H9 (cell line): Measurements from ENCODE around the gene IL12RB1. TPM values are rescaled to one million over a fixed set of nuclear protein-coding genes. Genes with fewer than 3 reads are reported as not detected.

Experiments
- DNase-seq: peaks from one replicate; pipeline ENCODE4 v3.0.0-alpha.2; 2017
- H2AFZ ChIP-seq: one replicate; pipeline ENCODE4 v1.6.1; 2013; ENCODE audit warnings: mild to moderate bottlenecking, low read length, control low read depth, moderate library complexity
- H2AK5ac ChIP-seq: 2 replicates; pipeline ENCODE4 v1.6.1; 2013; ENCODE audit warnings: low read length, control low read depth, mixed read lengths; ENCODE audit not compliant: insufficient read length
- H2BK120ac ChIP-seq: one replicate; pipeline ENCODE4 v1.6.1; 2013; ENCODE audit warnings: low read depth, mild to moderate bottlenecking, low read length, control low read depth, inconsistent platforms; ENCODE audit not compliant: poor library complexity, severe bottlenecking
- H2BK12ac ChIP-seq: 2 replicates; pipeline ENCODE4 v1.6.1; 2013; ENCODE audit warnings: low read length, control low read depth, mixed read lengths, low read depth; ENCODE audit not compliant: insufficient read length
- H2BK15ac ChIP-seq: 2 replicates; pipeline ENCODE4 v1.6.1; 2013; ENCODE audit warnings: low read depth, low read length, control low read depth
- H2BK20ac ChIP-seq: one replicate; pipeline ENCODE4 v1.6.1; 2013; ENCODE audit warnings: low read depth, mild to moderate bottlenecking, low read length, control low read depth, inconsistent platforms; ENCODE audit not compliant: poor library complexity, severe bottlenecking
- H2BK5ac ChIP-seq: 2 replicates; pipeline ENCODE4 v1.6.1; 2013; ENCODE audit warnings: low read length, control low read depth, mixed read lengths; ENCODE audit not compliant: insufficient read length
- H3K14ac ChIP-seq: 2 replicates; pipeline ENCODE4 v1.6.1; 2013; ENCODE audit warnings: low read length, control low read depth; ENCODE audit not compliant: insufficient read depth
- H3K18ac ChIP-seq: 2 replicates; pipeline ENCODE4 v1.6.1; 2013; ENCODE audit warnings: low read depth, mild to moderate bottlenecking, mixed read lengths, low read length, control low read depth; ENCODE audit not compliant: insufficient read length
- H3K23ac ChIP-seq: 2 replicates; pipeline ENCODE4 v1.6.1; 2013; ENCODE audit warnings: low read length, control low read depth, mixed read lengths, low read depth; ENCODE audit not compliant: insufficient read length
- H3K23me2 ChIP-seq: 2 replicates; pipeline ENCODE4 v1.6.1; 2013; ENCODE audit warnings: low read depth, mild to moderate bottlenecking, mixed read lengths, low read length, control low read depth; ENCODE audit not compliant: insufficient read length, poor library complexity, severe bottlenecking
- H3K27ac ChIP-seq: 2 replicates; pipeline ENCODE4 v1.5.1; 2013; ENCODE audit warnings: low read length, control low read depth, mixed read lengths, low read depth; ENCODE audit not compliant: insufficient read length
- H3K27me3 ChIP-seq: 2 replicates; pipeline ENCODE4 v1.6.1; 2013; ENCODE audit warnings: low read length, control low read depth, inconsistent platforms; ENCODE audit not compliant: insufficient read depth
- H3K4ac ChIP-seq: 2 replicates; pipeline ENCODE4 v1.6.1; 2013; ENCODE audit warnings: low read depth, mild to moderate bottlenecking, control low read depth, inconsistent platforms, low read length, moderate library complexity
- H3K4me1 ChIP-seq: 2 replicates; pipeline ENCODE4 v1.6.1; 2013; ENCODE audit warnings: low read length, control low read depth, inconsistent platforms; ENCODE audit not compliant: insufficient read depth
- H3K4me2 ChIP-seq: 2 replicates; pipeline ENCODE4 v1.6.1; 2013; ENCODE audit warnings: low read length, control low read depth, mixed read lengths; ENCODE audit not compliant: insufficient read length, insufficient read depth
- H3K56ac ChIP-seq: 2 replicates; pipeline ENCODE4 v1.6.1; 2013; ENCODE audit warnings: low read depth, mild to moderate bottlenecking, mixed read lengths, low read length, control low read depth; ENCODE audit not compliant: insufficient read length
- H3K79me1 ChIP-seq: 2 replicates; pipeline ENCODE4 v1.6.1; 2013; ENCODE audit warnings: low read depth, mild to moderate bottlenecking, moderate library complexity, low read length, control low read depth, inconsistent platforms; ENCODE audit not compliant: insufficient read depth, poor library complexity, severe bottlenecking
- H3K79me2 ChIP-seq: 2 replicates; pipeline ENCODE4 v1.6.1; 2013; ENCODE audit warnings: low read length, control low read depth, inconsistent platforms; ENCODE audit not compliant: insufficient read depth
- H3K9ac ChIP-seq: 2 replicates; pipeline ENCODE4 v1.6.1; 2013; ENCODE audit warnings: low read length, control low read depth, mixed read lengths; ENCODE audit not compliant: insufficient read length; ENCODE audit errors: extremely low read depth
- H3K9me3 ChIP-seq: one replicate; pipeline ENCODE4 v1.6.1; 2013; ENCODE audit warnings: low read depth, low read length, inconsistent platforms; ENCODE audit not compliant: control insufficient read depth
- H3T11ph ChIP-seq: one replicate; pipeline ENCODE4 v1.6.1; 2013; ENCODE audit warnings: mild to moderate bottlenecking, low read length, control low read depth, inconsistent platforms
- H4K20me1 ChIP-seq: one replicate; pipeline ENCODE4 v1.6.1; 2013; ENCODE audit not compliant: control insufficient read depth, insufficient read length, insufficient read depth
- H4K5ac ChIP-seq: 2 replicates; pipeline ENCODE4 v1.6.1; 2013; ENCODE audit warnings: low read depth, mild to moderate bottlenecking, mixed read lengths, low read length, control low read depth; ENCODE audit not compliant: insufficient read length
- H4K8ac ChIP-seq: replicated peaks from 2 replicates; pipeline ENCODE4 v1.6.1; 2013; ENCODE audit warnings: low read length, control low read depth, mixed read lengths, low read depth; ENCODE audit not compliant: insufficient read length
- H4K91ac ChIP-seq: 2 replicates; pipeline ENCODE4 v1.6.1; 2013; ENCODE audit warnings: low read depth, mild to moderate bottlenecking, moderate library complexity, mixed read lengths, low read length, control low read depth; ENCODE audit not compliant: insufficient read length
- H3K27ac Mint-ChIP-seq, 3 experiments: 2 replicates in 2 of 3; 3 replicates in 1 of 3; pipeline ENCODE4 v1.8.0; 2020 to 2021; ENCODE audit warnings: mixed read lengths in 3 of 3, mild to moderate bottlenecking in 1 of 3, moderate library complexity in 1 of 3
- H3K27me3 Mint-ChIP-seq: 2 replicates; pipeline ENCODE4 v1.8.0; 2021; ENCODE audit warnings: low read depth, mild to moderate bottlenecking, moderate library complexity, mixed read lengths
- H3K36me3 Mint-ChIP-seq, 3 experiments: 2 replicates in 2 of 3; 3 replicates in 1 of 3; pipeline ENCODE4 v1.8.0; 2020 to 2021; ENCODE audit warnings: low read depth in 3 of 3, mixed read lengths in 3 of 3; ENCODE audit not compliant: insufficient read depth in 1 of 3
- H3K4me1 Mint-ChIP-seq, 2 experiments: 2 replicates each; pipeline ENCODE4 v1.8.0; 2020; ENCODE audit warnings: mixed read lengths in 2 of 2
- H3K4me3 Mint-ChIP-seq, 2 experiments: 2 replicates in 1 of 2; 3 replicates in 1 of 2; pipeline ENCODE4 v1.8.0; 2020 to 2021; ENCODE audit warnings: mild to moderate bottlenecking in 2 of 2, mixed read lengths in 2 of 2, moderate library complexity in 1 of 2
- H3K9me3 Mint-ChIP-seq, 2 experiments: 2 replicates in 1 of 2; 3 replicates in 1 of 2; pipeline ENCODE4 v1.8.0; 2020; ENCODE audit warnings: mild to moderate bottlenecking in 2 of 2, mixed read lengths in 2 of 2, moderate library complexity in 1 of 2
- WGBS: extraction: QIAGEN DNeasy Blood & Tissue Kit; methylation state at CpG from one replicate; pipeline ENCODE4 v1.1.7; 2013; ENCODE audit warnings: missing lambda C conversion rate, low lambda C conversion rate, mixed read lengths; ENCODE audit not compliant: insufficient read length; ENCODE audit errors: extremely low coverage; 5-methylcytosine and 5-hydroxymethylcytosine counted together
- long read RNA-seq: library from polyadenylated mRNA; unstranded; transcript quantifications from one replicate; pipeline ENCODE4 v2.0.0, GENCODE V29; 2020
- total RNA-seq: library from RNA; stranded (reverse); gene quantifications from 2 replicates; pipeline ENCODE4 v1.2.1, GENCODE V29; 2021
- TF ChIP-seq, protein P1 (sequence below): fragments of 200-600 bp; sonication (generic); conservative IDR thresholded peaks from 3 replicates; pipeline ENCODE4 v1.8.0; 2021; ENCODE audit warnings: antibody characterized with exemption, mild to moderate bottlenecking

IL12RB1 gene
- not detected in 2 replicates for total RNA-seq
- long read RNA-seq: 0 reads

DNA sequence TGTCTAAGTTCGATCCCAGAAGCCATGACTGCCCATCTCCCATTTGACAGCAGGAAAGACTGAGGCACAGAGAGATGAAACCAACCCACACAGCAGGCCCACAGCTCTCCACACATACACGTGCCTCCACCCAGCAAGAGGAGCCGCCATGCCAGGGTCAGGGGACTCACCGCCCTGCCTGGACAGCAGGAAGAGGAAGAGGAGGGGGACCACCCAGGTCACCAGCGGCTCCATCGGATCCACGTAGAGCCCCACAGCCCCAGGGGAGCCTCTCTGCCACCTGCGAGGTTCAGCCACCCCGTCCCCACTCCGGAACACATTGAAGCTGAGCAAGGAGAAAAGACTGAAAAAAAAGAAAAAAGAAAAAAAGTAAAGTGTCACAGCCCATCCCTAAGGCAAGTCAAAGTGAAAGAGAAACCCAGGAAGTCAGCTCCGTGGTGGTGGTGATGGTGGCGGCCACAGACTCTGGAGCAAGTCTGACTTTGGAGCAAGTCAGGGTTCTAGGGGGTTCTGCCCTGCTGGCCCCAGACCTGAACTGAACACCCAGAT is at the start of gene IL12RB1:
TSS of gene IL12RB1 (minus strand) at position 345 of the 549 bp plus-strand sequence. CDS start at position 234, 111 bp downstream.
- Mint-ChIP-seq H3K27ac (no peak within 1 kb of the TSS), H3K9me3 (peaks cover 4 to 8% of the 10 kb centered on the region in 2 experiments; a peak in 3 of 5 replicates), H3K36me3 (no peaks in the 10 kb centered on the region), H3K4me3 (no peak within 1 kb of the TSS), H3K4me1 (no peaks in the 10 kb centered on the region), H3K27me3 (peaks cover 9% of the 10 kb centered on the region)
- Histone ChIP-seq H3K79me1 (no peaks in the 10 kb centered on the region), H2BK12ac (no peak within 1 kb of the TSS), H2AK5ac (no peak within 1 kb of the TSS), H3K56ac (no peak within 1 kb of the TSS), H3K27me3 (no peaks in the 10 kb centered on the region), H2BK120ac (no peak within 1 kb of the TSS), H2BK5ac (no peak within 1 kb of the TSS), H3K79me2 (no peaks in the 10 kb centered on the region), H3K4ac (no peak within 1 kb of the TSS), H3K23ac (no peak within 1 kb of the TSS), H3K23me2 (no peaks in the 10 kb centered on the region), H2BK20ac (no peak within 1 kb of the TSS), H3K14ac (no peak within 1 kb of the TSS), H3K4me1 (no peaks in the 10 kb centered on the region), H4K91ac (no peak within 1 kb of the TSS), H2BK15ac (no peak within 1 kb of the TSS), H3K27ac (no peak within 1 kb of the TSS), H2AFZ (no peak within 1 kb of the TSS), H3K4me2 (no peak within 1 kb of the TSS), H3K9ac (no peak within 1 kb of the TSS), H3T11ph (no peak within 1 kb of the TSS), H4K5ac (no peak within 1 kb of the TSS), H4K8ac (no peak within 1 kb of the TSS), H3K18ac (no peak within 1 kb of the TSS), H4K20me1 (no peaks in the 10 kb centered on the region), H3K9me3 (no peaks in the 10 kb centered on the region)
- TF ChIP-seq, protein P1, sequence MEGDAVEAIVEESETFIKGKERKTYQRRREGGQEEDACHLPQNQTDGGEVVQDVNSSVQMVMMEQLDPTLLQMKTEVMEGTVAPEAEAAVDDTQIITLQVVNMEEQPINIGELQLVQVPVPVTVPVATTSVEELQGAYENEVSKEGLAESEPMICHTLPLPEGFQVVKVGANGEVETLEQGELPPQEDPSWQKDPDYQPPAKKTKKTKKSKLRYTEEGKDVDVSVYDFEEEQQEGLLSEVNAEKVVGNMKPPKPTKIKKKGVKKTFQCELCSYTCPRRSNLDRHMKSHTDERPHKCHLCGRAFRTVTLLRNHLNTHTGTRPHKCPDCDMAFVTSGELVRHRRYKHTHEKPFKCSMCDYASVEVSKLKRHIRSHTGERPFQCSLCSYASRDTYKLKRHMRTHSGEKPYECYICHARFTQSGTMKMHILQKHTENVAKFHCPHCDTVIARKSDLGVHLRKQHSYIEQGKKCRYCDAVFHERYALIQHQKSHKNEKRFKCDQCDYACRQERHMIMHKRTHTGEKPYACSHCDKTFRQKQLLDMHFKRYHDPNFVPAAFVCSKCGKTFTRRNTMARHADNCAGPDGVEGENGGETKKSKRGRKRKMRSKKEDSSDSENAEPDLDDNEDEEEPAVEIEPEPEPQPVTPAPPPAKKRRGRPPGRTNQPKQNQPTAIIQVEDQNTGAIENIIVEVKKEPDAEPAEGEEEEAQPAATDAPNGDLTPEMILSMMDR: no peak
- no CpG with 5 or more reads among the region's 12 CpGs for WGBS
- no peak for DNase-seq
